Measurements from ENCODE around the gene TRAM2.

The TRAM2 gene

DNA sequence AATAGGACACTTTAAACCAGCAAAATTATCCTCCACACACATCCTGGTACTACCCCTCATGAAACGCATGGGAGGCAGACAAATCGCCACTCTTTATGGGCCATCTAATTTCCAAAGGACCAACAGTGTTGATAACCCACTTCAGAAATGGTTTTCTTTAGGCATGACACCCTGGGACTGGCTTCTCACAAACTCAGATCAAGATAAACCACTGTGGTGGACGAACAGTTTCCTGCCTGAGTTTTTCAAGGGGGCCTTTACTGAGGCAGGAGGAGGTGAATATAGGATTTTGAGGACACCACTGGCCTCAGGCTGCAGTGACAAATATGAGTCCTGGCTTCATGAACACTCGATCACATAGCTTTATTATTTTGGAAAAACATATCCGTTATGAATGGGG is 26.0 kb downstream of the TRAM2 start:
- TF ChIP-seq, protein P1, sequence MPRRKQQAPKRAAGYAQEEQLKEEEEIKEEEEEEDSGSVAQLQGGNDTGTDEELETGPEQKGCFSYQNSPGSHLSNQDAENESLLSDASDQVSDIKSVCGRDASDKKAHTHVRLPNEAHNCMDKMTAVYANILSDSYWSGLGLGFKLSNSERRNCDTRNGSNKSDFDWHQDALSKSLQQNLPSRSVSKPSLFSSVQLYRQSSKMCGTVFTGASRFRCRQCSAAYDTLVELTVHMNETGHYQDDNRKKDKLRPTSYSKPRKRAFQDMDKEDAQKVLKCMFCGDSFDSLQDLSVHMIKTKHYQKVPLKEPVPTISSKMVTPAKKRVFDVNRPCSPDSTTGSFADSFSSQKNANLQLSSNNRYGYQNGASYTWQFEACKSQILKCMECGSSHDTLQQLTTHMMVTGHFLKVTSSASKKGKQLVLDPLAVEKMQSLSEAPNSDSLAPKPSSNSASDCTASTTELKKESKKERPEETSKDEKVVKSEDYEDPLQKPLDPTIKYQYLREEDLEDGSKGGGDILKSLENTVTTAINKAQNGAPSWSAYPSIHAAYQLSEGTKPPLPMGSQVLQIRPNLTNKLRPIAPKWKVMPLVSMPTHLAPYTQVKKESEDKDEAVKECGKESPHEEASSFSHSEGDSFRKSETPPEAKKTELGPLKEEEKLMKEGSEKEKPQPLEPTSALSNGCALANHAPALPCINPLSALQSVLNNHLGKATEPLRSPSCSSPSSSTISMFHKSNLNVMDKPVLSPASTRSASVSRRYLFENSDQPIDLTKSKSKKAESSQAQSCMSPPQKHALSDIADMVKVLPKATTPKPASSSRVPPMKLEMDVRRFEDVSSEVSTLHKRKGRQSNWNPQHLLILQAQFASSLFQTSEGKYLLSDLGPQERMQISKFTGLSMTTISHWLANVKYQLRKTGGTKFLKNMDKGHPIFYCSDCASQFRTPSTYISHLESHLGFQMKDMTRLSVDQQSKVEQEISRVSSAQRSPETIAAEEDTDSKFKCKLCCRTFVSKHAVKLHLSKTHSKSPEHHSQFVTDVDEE (CRISPR knock-in tag; IDR thresholded peaks at IDR 0.05) = no peak
- TF ChIP-seq CSDC2 (CRISPR knock-in tag; IDR thresholded peaks at IDR 0.05) (no peak), ZNF70 (CRISPR knock-in tag; IDR thresholded peaks at IDR 0.05) (no peak), ZNF565 (CRISPR knock-in tag; conservative IDR thresholded peaks at IDR 0.05; ENCODE audit: low read depth) (no peak), BACH2 (CRISPR knock-in tag; IDR thresholded peaks at IDR 0.05; ENCODE audit: borderline replicate concordance) (no peak)
- ATAC-seq = no peak

DNA sequence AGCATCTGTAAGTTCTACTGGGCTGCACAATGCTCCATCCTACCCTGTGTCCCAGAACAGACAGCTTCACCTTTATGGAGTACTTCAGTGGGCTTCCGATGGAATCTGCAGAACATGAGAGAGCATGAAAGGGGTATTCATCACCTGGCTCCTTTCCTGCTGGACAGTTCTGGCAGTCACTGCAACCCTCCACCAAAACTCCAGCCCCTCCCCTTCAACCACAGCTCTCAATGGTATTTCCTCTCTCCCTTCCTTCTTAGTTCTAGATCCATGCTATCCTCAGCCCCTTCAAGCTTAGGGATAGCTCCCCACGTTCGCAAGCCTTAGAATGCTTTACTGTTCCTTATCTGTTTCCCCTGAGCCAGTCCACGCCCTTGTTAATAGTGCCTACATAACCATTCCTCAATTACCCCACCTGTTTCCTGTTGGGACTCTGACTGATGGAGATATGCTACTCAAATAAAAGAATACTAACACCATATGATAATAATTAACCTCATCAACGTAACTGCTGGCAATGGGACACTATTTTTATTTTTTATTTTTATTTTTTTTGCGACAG is 26.8 kb downstream of the TRAM2 start:
- ATAC-seq = no peak

DNA sequence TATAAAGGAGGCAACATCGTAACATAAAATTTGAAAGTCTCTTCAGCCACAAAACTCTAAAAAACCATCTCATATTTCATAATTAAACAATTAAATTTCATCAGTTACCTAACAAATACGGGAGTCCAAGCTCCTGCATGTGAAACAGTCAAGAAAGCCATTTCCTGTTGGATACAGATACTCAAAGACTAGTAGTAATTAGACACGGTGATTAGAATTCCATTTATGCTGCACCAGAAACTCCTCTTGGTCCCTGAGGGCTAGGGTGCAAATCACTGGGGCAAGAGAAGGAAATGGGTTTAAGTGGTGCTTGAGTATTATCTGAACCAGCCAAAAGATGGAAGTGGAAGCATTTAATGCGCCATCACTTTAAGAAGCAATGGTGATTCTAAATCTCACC is 27.4 kb downstream of the TRAM2 start:
- ATAC-seq = no peak
- TF ChIP-seq PPARA (CRISPR knock-in tag; IDR thresholded peaks at IDR 0.05; ENCODE audit: borderline replicate concordance) = no peak
- TF ChIP-seq ZC3H10 (CRISPR knock-in tag; IDR thresholded peaks at IDR 0.05) = no peak
- TF ChIP-seq OSR1 (CRISPR knock-in tag; IDR thresholded peaks at IDR 0.05) = no peak
- TF ChIP-seq, protein P2, sequence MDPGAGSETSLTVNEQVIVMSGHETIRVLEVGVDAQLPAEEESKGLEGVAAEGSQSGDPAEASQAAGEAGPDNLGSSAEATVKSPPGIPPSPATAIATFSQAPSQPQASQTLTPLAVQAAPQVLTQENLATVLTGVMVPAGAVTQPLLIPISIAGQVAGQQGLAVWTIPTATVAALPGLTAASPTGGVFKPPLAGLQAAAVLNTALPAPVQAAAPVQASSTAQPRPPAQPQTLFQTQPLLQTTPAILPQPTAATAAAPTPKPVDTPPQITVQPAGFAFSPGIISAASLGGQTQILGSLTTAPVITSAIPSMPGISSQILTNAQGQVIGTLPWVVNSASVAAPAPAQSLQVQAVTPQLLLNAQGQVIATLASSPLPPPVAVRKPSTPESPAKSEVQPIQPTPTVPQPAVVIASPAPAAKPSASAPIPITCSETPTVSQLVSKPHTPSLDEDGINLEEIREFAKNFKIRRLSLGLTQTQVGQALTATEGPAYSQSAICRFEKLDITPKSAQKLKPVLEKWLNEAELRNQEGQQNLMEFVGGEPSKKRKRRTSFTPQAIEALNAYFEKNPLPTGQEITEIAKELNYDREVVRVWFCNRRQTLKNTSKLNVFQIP (CRISPR knock-in tag; IDR thresholded peaks at IDR 0.05; ENCODE audit: borderline replicate concordance, low read depth) = no peak
- TF ChIP-seq ARNTL (CRISPR knock-in tag; IDR thresholded peaks at IDR 0.05; ENCODE audit: borderline replicate concordance, low read depth) = no peak
- TF ChIP-seq, protein P1 (CRISPR knock-in tag; IDR thresholded peaks at IDR 0.05) = no peak
- no peak for TF ChIP-seq TOX (CRISPR knock-in tag; IDR thresholded peaks at IDR 0.05; ENCODE audit: borderline replicate concordance)
- no peak for TF ChIP-seq ZNF8 (CRISPR knock-in tag; IDR thresholded peaks at IDR 0.05)
- no peak for TF ChIP-seq SNAI2 (CRISPR knock-in tag; IDR thresholded peaks at IDR 0.05)

More for the DNA sequence above, 26.8 kb downstream of the TRAM2 start:
- no peak for TF ChIP-seq ARNTL (CRISPR knock-in tag; IDR thresholded peaks at IDR 0.05; ENCODE audit: borderline replicate concordance, low read depth)
- TF ChIP-seq, protein P1 (CRISPR knock-in tag; IDR thresholded peaks at IDR 0.05) = no peak
- no peak for TF ChIP-seq RARB (CRISPR knock-in tag; IDR thresholded peaks at IDR 0.05)
- TF ChIP-seq TOX (CRISPR knock-in tag; IDR thresholded peaks at IDR 0.05; ENCODE audit: borderline replicate concordance) = no peak
- no peak for TF ChIP-seq SNAI2 (CRISPR knock-in tag; IDR thresholded peaks at IDR 0.05)
- no peak for TF ChIP-seq ZNF565 (CRISPR knock-in tag; conservative IDR thresholded peaks at IDR 0.05; ENCODE audit: low read depth)
- TF ChIP-seq BACH2 (CRISPR knock-in tag; IDR thresholded peaks at IDR 0.05; ENCODE audit: borderline replicate concordance) = no peak
- TF ChIP-seq, protein P2 (CRISPR knock-in tag; IDR thresholded peaks at IDR 0.05; ENCODE audit: borderline replicate concordance, low read depth) = no peak
- no peak for TF ChIP-seq GLIS3 (CRISPR knock-in tag; IDR thresholded peaks at IDR 0.05)
- TF ChIP-seq TCF4 (CRISPR knock-in tag; IDR thresholded peaks at IDR 0.05; ENCODE audit: borderline replicate concordance) = no peak
- no peak for TF ChIP-seq OSR1 (CRISPR knock-in tag; IDR thresholded peaks at IDR 0.05)
- TF ChIP-seq ZNF70 (CRISPR knock-in tag; IDR thresholded peaks at IDR 0.05) = no peak
- no peak for TF ChIP-seq ZFP3 (CRISPR knock-in tag; IDR thresholded peaks at IDR 0.05)
- no peak for TF ChIP-seq PPARA (CRISPR knock-in tag; IDR thresholded peaks at IDR 0.05; ENCODE audit: borderline replicate concordance)
- no peak for TF ChIP-seq ISL1 (CRISPR knock-in tag; IDR thresholded peaks at IDR 0.05)
- TF ChIP-seq, protein P3, sequence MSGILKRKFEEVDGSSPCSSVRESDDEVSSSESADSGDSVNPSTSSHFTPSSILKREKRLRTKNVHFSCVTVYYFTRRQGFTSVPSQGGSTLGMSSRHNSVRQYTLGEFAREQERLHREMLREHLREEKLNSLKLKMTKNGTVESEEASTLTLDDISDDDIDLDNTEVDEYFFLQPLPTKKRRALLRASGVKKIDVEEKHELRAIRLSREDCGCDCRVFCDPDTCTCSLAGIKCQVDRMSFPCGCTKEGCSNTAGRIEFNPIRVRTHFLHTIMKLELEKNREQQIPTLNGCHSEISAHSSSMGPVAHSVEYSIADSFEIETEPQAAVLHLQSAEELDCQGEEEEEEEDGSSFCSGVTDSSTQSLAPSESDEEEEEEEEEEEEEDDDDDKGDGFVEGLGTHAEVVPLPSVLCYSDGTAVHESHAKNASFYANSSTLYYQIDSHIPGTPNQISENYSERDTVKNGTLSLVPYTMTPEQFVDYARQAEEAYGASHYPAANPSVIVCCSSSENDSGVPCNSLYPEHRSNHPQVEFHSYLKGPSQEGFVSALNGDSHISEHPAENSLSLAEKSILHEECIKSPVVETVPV (CRISPR knock-in tag; IDR thresholded peaks at IDR 0.05) = no peak
- TF ChIP-seq ZFP30 (CRISPR knock-in tag; IDR thresholded peaks at IDR 0.05) = no peak
- TF ChIP-seq CSDC2 (CRISPR knock-in tag; IDR thresholded peaks at IDR 0.05) = no peak

Data from SK-N-SH treated with all-trans-retinoic acid at 6 μM for 48 hours (cell line).